ENCODE results near the gene DNAL1. TPM values are rescaled to one million over a fixed set of nuclear protein-coding genes. Genes with fewer than 3 reads are reported as not detected.
"Not testable (repeated sequence)": the region's sequence is repeated elsewhere in the genome, so short reads cannot be mapped to it uniquely, and the experiment has no call there.

The DNAL1 gene
- polyA plus RNA-seq, 1 of the 3 experiments (the other 2 are of a cell fraction): 2.6 TPM

DNA sequence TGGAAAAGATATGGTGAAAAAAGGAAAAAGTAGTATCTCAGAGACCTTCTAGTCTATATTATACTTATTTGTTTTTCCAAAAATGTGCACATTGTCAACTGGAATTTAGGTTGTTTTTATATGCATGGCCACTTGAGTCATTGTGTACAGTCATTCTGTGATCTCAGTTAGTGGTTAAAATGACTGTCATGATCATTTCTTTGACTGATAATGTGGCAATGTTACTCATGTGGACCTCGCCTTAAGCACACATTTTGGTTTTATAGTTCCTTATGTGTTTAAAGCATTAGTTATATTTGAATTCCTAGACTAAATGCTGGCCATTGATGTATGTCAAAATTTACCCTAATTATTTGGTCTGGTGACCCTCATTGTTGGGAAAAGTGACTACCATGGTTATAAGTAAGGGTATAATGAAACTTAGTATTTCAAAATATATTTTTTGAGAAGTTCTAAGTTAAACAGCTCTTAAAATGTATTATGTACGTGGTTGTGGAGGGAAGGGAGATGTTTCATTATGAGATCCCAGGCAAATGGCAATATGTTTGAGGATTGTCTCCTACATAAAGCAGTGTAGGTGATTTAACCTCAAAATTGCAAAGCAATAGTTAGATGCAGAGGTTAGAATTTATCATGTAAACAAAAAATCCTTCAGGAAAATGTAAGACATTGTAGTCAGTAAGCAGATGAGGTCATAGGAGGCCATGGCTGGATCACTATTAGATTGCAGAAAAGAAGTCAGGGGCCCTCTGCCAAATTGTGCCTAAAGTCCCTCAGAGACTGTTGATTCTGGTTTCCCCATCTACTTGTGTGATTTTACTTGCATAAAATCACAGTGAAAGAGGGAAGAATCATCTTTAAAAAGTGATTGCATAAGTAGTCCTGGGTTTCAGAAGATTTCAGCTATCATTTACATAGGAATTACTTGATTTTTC, 51.9 kb downstream of the DNAL1 start:
- Histone ChIP-seq H3K9me3 (no peaks in the 10 kb centered on the region), H3K4me1 (ENCODE audit: control insufficient read depth in 1 of 2, insufficient read depth in 2 of 2, low read depth in 1 of 2, low read length in 1 of 2) (0 out of 4 replicates have a peak, but pooled peaks cover 0 to 6% of the 10 kb centered on the region in 2 experiments), H4K20me1 (ENCODE audit: insufficient read depth) (no peaks in the 10 kb centered on the region), H3K27ac (ENCODE audit: low read depth in 2 of 2, low read length in 1 of 2) (peak overlapping the region in 1 of 2 experiments; percentile 50; a peak in 2 of 4 replicates), H3K36me3 (replicated peaks in 1 of 2; ENCODE audit: control insufficient read depth in 1 of 2, insufficient read depth in 2 of 2, low read length in 1 of 2) (peaks cover 3 to 27% of the 10 kb centered on the region in 2 experiments), H3K9ac (no peak overlapping the region), H3K27me3 (ENCODE audit: insufficient read depth) (no peaks in the 10 kb centered on the region), H3K4me3 (ENCODE audit: low read depth in 2 of 2, low read length in 1 of 2) (no peak overlapping the region), H2AFZ (ENCODE audit: low read depth) (no peak overlapping the region), H3K4me2 (no peak overlapping the region), H3F3A (replicated peaks; ENCODE audit: insufficient read depth) (peaks cover 6% of the 10 kb centered on the region), H3K9me2 (no peaks in the 10 kb centered on the region), H3K79me2 (ENCODE audit: insufficient read depth) (no peaks in the 10 kb centered on the region)
- CTCF ChIA-PET: interaction anchor here (0.6 to 1.4 kb wide), 4 partner anchors 9 to 51 kb away, joined by 3 to 5 read pairs (median 4); no protein-coding TSS in a partner anchor
- no peak for DNase-seq
- POLR2A ChIA-PET: no interaction called here
- 66% methylated on average over 2 of the region's 2 CpGs for WGBS (ENCODE audit: low lambda C conversion rate)
- TF ChIP-seq, protein P1, sequence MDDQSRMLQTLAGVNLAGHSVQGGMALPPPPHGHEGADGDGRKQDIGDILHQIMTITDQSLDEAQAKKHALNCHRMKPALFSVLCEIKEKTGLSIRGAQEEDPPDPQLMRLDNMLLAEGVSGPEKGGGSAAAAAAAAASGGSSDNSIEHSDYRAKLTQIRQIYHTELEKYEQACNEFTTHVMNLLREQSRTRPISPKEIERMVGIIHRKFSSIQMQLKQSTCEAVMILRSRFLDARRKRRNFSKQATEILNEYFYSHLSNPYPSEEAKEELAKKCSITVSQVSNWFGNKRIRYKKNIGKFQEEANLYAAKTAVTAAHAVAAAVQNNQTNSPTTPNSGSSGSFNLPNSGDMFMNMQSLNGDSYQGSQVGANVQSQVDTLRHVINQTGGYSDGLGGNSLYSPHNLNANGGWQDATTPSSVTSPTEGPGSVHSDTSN (IDR thresholded peaks at IDR 0.05): peak; percentile 34; the same call in 1 of the 2 replicates
- no peak for TF ChIP-seq POLR2AphosphoS5 (IDR thresholded peaks at IDR 0.05; ENCODE audit: low read depth, low read length)
- no peak for TF ChIP-seq RCOR1 (IDR thresholded peaks at IDR 0.05; ENCODE audit: low read length)
- no peak for TF ChIP-seq GABPA (IDR thresholded peaks at IDR 0.05; ENCODE audit: low read depth)
- TF ChIP-seq TEAD4 (IDR thresholded peaks at IDR 0.05; ENCODE audit: borderline replicate concordance, insufficient read depth): no peak
- TF ChIP-seq TCF12 (IDR thresholded peaks at IDR 0.05): peak; percentile 20; the same call in 1 of the 2 replicates
- TF ChIP-seq, protein P2, sequence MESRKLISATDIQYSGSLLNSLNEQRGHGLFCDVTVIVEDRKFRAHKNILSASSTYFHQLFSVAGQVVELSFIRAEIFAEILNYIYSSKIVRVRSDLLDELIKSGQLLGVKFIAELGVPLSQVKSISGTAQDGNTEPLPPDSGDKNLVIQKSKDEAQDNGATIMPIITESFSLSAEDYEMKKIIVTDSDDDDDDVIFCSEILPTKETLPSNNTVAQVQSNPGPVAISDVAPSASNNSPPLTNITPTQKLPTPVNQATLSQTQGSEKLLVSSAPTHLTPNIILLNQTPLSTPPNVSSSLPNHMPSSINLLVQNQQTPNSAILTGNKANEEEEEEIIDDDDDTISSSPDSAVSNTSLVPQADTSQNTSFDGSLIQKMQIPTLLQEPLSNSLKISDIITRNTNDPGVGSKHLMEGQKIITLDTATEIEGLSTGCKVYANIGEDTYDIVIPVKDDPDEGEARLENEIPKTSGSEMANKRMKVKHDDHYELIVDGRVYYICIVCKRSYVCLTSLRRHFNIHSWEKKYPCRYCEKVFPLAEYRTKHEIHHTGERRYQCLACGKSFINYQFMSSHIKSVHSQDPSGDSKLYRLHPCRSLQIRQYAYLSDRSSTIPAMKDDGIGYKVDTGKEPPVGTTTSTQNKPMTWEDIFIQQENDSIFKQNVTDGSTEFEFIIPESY (IDR thresholded peaks at IDR 0.05; ENCODE audit: borderline replicate concordance, low read depth): no peak
- TF ChIP-seq FOSL2 (IDR thresholded peaks at IDR 0.05; ENCODE audit: borderline replicate concordance, low read depth): peak; percentile 59; the same call in 1 of the 2 replicates
- TF ChIP-seq JUND (IDR thresholded peaks at IDR 0.05): peak; percentile 45; the same call in 1 of the 2 replicates

DNA sequence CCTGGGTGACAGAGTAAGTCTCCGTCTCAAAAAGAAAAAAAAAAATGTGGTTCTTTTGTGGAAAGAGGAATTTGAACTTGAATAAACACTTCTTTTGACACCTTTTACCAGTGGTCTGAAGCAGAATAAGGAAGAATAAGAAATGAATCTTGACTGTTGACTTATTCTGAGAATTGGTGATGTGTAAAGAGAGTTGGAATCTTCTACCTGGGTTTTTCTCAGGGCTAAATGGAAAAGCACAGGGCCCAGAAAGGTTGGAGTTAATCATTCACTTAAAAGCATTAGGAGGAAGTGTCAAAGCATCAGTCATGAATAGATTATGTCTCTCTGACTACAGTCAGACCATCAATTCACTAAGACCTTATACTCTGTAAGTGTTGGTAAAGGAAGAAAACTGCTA, 55.5 kb downstream of the DNAL1 start:
- 0 out of 4 replicates have a peak, but pooled peaks cover 0 to 6% of the 10 kb centered on the region in 2 experiments for H3K4me1 ChIP-seq (ENCODE audit: control insufficient read depth in 1 of 2, insufficient read depth in 2 of 2, low read depth in 1 of 2, low read length in 1 of 2)
- CTCF ChIA-PET: no interaction called here
- POLR2A ChIA-PET: no interaction called here
- DNase-seq: no peak
- H3K27ac ChIP-seq (ENCODE audit: low read depth in 2 of 2, low read length in 1 of 2): no peak overlapping the region
- no peak overlapping the region for H3K9ac ChIP-seq
- TF ChIP-seq EP300 (IDR thresholded peaks at IDR 0.05; ENCODE audit: borderline replicate concordance in 1 of 2, low read depth in 1 of 2, low read length in 1 of 2) (no peak), TEAD4 (IDR thresholded peaks at IDR 0.05; ENCODE audit: borderline replicate concordance, insufficient read depth) (no peak), EZH2phosphoT487 (IDR thresholded peaks at IDR 0.05; ENCODE audit: borderline replicate concordance, low read depth) (no peak)
- TF ChIP-seq, protein P3, sequence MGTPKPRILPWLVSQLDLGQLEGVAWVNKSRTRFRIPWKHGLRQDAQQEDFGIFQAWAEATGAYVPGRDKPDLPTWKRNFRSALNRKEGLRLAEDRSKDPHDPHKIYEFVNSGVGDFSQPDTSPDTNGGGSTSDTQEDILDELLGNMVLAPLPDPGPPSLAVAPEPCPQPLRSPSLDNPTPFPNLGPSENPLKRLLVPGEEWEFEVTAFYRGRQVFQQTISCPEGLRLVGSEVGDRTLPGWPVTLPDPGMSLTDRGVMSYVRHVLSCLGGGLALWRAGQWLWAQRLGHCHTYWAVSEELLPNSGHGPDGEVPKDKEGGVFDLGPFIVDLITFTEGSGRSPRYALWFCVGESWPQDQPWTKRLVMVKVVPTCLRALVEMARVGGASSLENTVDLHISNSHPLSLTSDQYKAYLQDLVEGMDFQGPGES (IDR thresholded peaks at IDR 0.05; ENCODE audit: low read depth, low read length): no peak
- H3K9me3 ChIP-seq: no peaks in the 10 kb centered on the region
- no peak overlapping the region for H3K4me3 ChIP-seq (ENCODE audit: low read depth in 2 of 2, low read length in 1 of 2)
- no peaks in the 10 kb centered on the region for H3K27me3 ChIP-seq (ENCODE audit: insufficient read depth)
- no peaks in the 10 kb centered on the region for H3K79me2 ChIP-seq (ENCODE audit: insufficient read depth)
- H3K4me2 ChIP-seq: no peak overlapping the region
- no peaks in the 10 kb centered on the region for H3K9me2 ChIP-seq
- peaks cover 0 to 4% of the 10 kb centered on the region in 2 experiments for H3K36me3 ChIP-seq (replicated peaks in 1 of 2; ENCODE audit: control insufficient read depth in 1 of 2, insufficient read depth in 2 of 2, low read length in 1 of 2)
- peaks cover 6% of the 10 kb centered on the region for H3F3A ChIP-seq (replicated peaks; ENCODE audit: insufficient read depth)
- no peaks in the 10 kb centered on the region for H4K20me1 ChIP-seq (ENCODE audit: insufficient read depth)
- WGBS (ENCODE audit: low lambda C conversion rate): 94% methylated on average over 1 of the region's 1 CpG
- H2AFZ ChIP-seq (ENCODE audit: low read depth): no peak overlapping the region

DNA sequence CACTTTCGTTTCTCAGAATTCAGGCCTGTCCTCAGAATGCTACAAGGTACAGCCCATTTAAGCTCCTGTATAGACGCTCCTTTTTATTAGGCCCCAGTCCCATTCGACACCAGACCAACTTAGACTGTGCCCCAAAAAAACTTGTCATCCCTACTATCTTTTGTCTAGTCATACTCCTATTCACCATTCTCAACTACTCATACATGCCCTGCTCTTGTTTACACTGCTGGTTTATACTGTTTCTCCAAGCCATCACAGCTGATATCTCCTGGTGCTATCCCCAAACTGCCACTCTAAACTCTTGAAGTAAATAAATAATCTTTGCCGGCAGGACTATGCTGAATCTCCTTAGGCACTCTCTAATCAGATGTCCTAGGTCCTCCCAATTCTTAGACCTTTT, 63.3 kb downstream of the DNAL1 start:
- H3K36me3 ChIP-seq (replicated peaks in 1 of 2; ENCODE audit: control insufficient read depth in 1 of 2, insufficient read depth in 2 of 2, low read length in 1 of 2); POLR2A ChIA-PET; H3K9ac ChIP-seq; H3K4me2 ChIP-seq; H2AFZ ChIP-seq (ENCODE audit: low read depth); CTCF ChIA-PET; H3K9me2 ChIP-seq; H3F3A ChIP-seq (replicated peaks; ENCODE audit: insufficient read depth); H3K9me3 ChIP-seq; DNase-seq; H3K27me3 ChIP-seq (ENCODE audit: insufficient read depth); H3K4me3 ChIP-seq (ENCODE audit: low read depth in 2 of 2, low read length in 1 of 2); H3K27ac ChIP-seq (ENCODE audit: low read depth in 2 of 2, low read length in 1 of 2); H3K4me1 ChIP-seq (ENCODE audit: control insufficient read depth in 1 of 2, insufficient read depth in 2 of 2, low read depth in 1 of 2, low read length in 1 of 2): not testable (repeated sequence)
- H4K20me1 ChIP-seq (ENCODE audit: insufficient read depth): peaks cover 24% of the 10 kb centered on the region
- H3K79me2 ChIP-seq (ENCODE audit: insufficient read depth): peaks cover 34% of the 10 kb centered on the region
- 85% methylated on average over 2 of the region's 4 CpGs for WGBS (ENCODE audit: low lambda C conversion rate)
